GM23338 (cell line): ENCODE results near the gene EPC1. TPM values are rescaled to one million over a fixed set of nuclear protein-coding genes. Genes with fewer than 3 reads are reported as not detected.

Experiments
- ATAC-seq: fragments of 200-7000 bp; cut with Tn5 transposase; 3 replicates; pipeline ENCODE4 v1.9.1; 2020
- DNase-seq: peaks from one replicate; pipeline ENCODE4 v3.0.0-alpha.2; 2015; ENCODE audit warnings: low spot score
- H2AFZ ChIP-seq: fragments of 200-600 bp; sonication (generic); 2 replicates; pipeline ENCODE4 v1.8.0; 2016; ENCODE audit warnings: antibody characterized with exemption, mild to moderate bottlenecking, moderate library complexity
- H3F3A ChIP-seq: fragments of 200-600 bp; sonication (generic); replicated peaks from 2 replicates; pipeline ENCODE4 v1.8.0; 2017; ENCODE audit warnings: antibody characterized with exemption, mixed run types, low read depth
- H3K27ac ChIP-seq: fragments of 200-600 bp; sonication (generic); 2 replicates; pipeline ENCODE4 v1.6.1; 2016; ENCODE audit warnings: low read depth
- H3K27me3 ChIP-seq: fragments of 200-600 bp; sonication (generic); 2 replicates; pipeline ENCODE4 v1.8.0; 2016; ENCODE audit warnings: mild to moderate bottlenecking, mixed run types, moderate library complexity; ENCODE audit not compliant: insufficient read depth
- H3K36me3 ChIP-seq: fragments of 200-600 bp; sonication (generic); 2 replicates; pipeline ENCODE4 v1.8.0; 2016; ENCODE audit warnings: mild to moderate bottlenecking; ENCODE audit not compliant: insufficient read depth
- H3K4me1 ChIP-seq: fragments of 200-600 bp; sonication (generic); 2 replicates; pipeline ENCODE4 v1.8.0; 2016; ENCODE audit warnings: mild to moderate bottlenecking, moderate library complexity; ENCODE audit not compliant: insufficient read depth
- H3K4me2 ChIP-seq: fragments of 200-600 bp; sonication (generic); 2 replicates; pipeline ENCODE4 v1.7.1; 2017; ENCODE audit warnings: mixed run types
- H3K4me3 ChIP-seq: fragments of 200-600 bp; sonication (generic); 2 replicates; pipeline ENCODE4 v1.6.1; 2016; ENCODE audit warnings: mixed run types
- H3K79me2 ChIP-seq: fragments of 200-600 bp; sonication (generic); replicated peaks from 2 replicates; pipeline ENCODE4 v1.8.0; 2017; ENCODE audit warnings: mild to moderate bottlenecking; ENCODE audit not compliant: insufficient read depth
- H3K9me2 ChIP-seq: fragments of 200-600 bp; sonication (generic); 2 replicates; pipeline ENCODE4 v1.8.0; 2017; ENCODE audit not compliant: insufficient read depth
- H4K20me1 ChIP-seq: fragments of 200-600 bp; sonication (generic); replicated peaks from 2 replicates; pipeline ENCODE4 v1.8.0; 2017; ENCODE audit warnings: mild to moderate bottlenecking; ENCODE audit not compliant: insufficient read depth
- H3K27ac Mint-ChIP-seq: 2 replicates; pipeline ENCODE4 v1.8.0; 2020; ENCODE audit warnings: inconsistent platforms, mild to moderate bottlenecking, moderate library complexity, mixed read lengths
- H3K27me3 Mint-ChIP-seq: 3 replicates; pipeline ENCODE4 v1.8.0; 2022; ENCODE audit warnings: low read depth, mild to moderate bottlenecking, moderate library complexity, mixed read lengths, inconsistent platforms; ENCODE audit not compliant: insufficient read depth, poor library complexity
- H3K36me3 Mint-ChIP-seq: 3 replicates; pipeline ENCODE4 v1.8.0; 2021; ENCODE audit warnings: low read depth, mild to moderate bottlenecking, inconsistent platforms, moderate library complexity, mixed read lengths
- H3K4me1 Mint-ChIP-seq: 3 replicates; pipeline ENCODE4 v1.8.0; 2020; ENCODE audit warnings: mild to moderate bottlenecking, inconsistent platforms, mixed read lengths
- H3K4me3 Mint-ChIP-seq: 3 replicates; pipeline ENCODE4 v1.8.0; 2021; ENCODE audit warnings: moderate library complexity, mild to moderate bottlenecking, inconsistent platforms, mixed read lengths
- H3K9me3 Mint-ChIP-seq: 3 replicates; pipeline ENCODE4 v1.8.0; 2020; ENCODE audit warnings: moderate library complexity, mild to moderate bottlenecking, inconsistent platforms, mixed read lengths
- CREB1 ChIP-seq: fragments of 250-450 bp; sonication (Bioruptor Pico); IDR thresholded peaks from 2 replicates; pipeline ENCODE4 v1.5.0; 2020; ENCODE audit warnings: low read depth, mild to moderate bottlenecking, moderate library complexity
- ETS1 ChIP-seq: IDR thresholded peaks from 2 replicates; pipeline ENCODE4 v1.6.1; 2016; ENCODE audit warnings: antibody characterized with exemption
- EZH2 ChIP-seq: fragments of 200-600 bp; sonication (generic); IDR thresholded peaks from one replicate; pipeline ENCODE4 v1.8.0; 2017; ENCODE audit warnings: antibody characterized with exemption, mild to moderate bottlenecking, low read depth; ENCODE audit not compliant: unreplicated experiment
- EZH2phosphoT487 ChIP-seq: fragments of 200-600 bp; sonication (generic); IDR thresholded peaks from one replicate; pipeline ENCODE4 v1.8.1; 2018; ENCODE audit warnings: antibody characterized with exemption; ENCODE audit not compliant: unreplicated experiment
- JUNB ChIP-seq: IDR thresholded peaks from one replicate; pipeline ENCODE4 v1.6.1; 2016; ENCODE audit warnings: antibody characterized with exemption; ENCODE audit not compliant: unreplicated experiment
- POLR2AphosphoS5 ChIP-seq: IDR thresholded peaks from 2 replicates; pipeline ENCODE4 v1.6.1; 2016; ENCODE audit warnings: antibody characterized with exemption, low read depth
- REST ChIP-seq: IDR thresholded peaks from one replicate; pipeline ENCODE4 v1.6.1; 2018; ENCODE audit warnings: antibody characterized with exemption; ENCODE audit not compliant: unreplicated experiment
- STAT1 ChIP-seq: IDR thresholded peaks from one replicate; pipeline ENCODE4 v1.6.1; 2016; ENCODE audit warnings: antibody characterized with exemption; ENCODE audit not compliant: unreplicated experiment
- ZNF114 ChIP-seq: fragments of 250-450 bp; sonication (Bioruptor Pico); IDR thresholded peaks from 2 replicates; pipeline ENCODE4 v1.5.0; 2020; ENCODE audit warnings: mild to moderate bottlenecking, moderate library complexity
- ZNF331 ChIP-seq: fragments of 250-450 bp; sonication (Bioruptor Pico); IDR thresholded peaks from 2 replicates; pipeline ENCODE4 v1.5.0; 2020; ENCODE audit warnings: low read depth, mild to moderate bottlenecking, moderate library complexity
- polyA plus RNA-seq: library from polyadenylated mRNA; unstranded; fragments of >200 nt; fragmentation: Nextera tagmentation; extraction: Ambion mirVana; gene quantifications from 2 replicates; pipeline ENCODE4 v1.2.1, GENCODE V29; 2016
- total RNA-seq: library from RNA; depleted of rRNA; stranded (reverse); fragments of >200 nt; shearing (Covaris generic); gene quantifications from 2 replicates; pipeline ENCODE4 v1.2.3, GENCODE V29; 2014
- TF ChIP-seq, protein P1 (sequence below), 2 experiments: fragments of 200-600 bp in 1 of 2; sonication (generic) in 1 of 2; conservative IDR thresholded peaks; 2 replicates each; pipeline versions ENCODE4 v1.5.1 to v1.6.1; 2016 to 2017; ENCODE audit warnings: antibody characterized with exemption in 2 of 2, low read depth in 2 of 2, mild to moderate bottlenecking in 2 of 2, moderate library complexity in 1 of 2

The EPC1 gene
- total and polyA plus RNA-seq, 2 experiments from 2014 or later, result 24.1 to 25.9 TPM

- Histone ChIP-seq H3K27ac (no peak overlapping the region), H3K4me1 (peaks cover 23% of the 10 kb centered on the region), H3K27me3 (no peaks in the 10 kb centered on the region), H3F3A (no peaks in the 10 kb centered on the region), H4K20me1 (peaks cover 54% of the 10 kb centered on the region), H3K4me2 (no peak overlapping the region), H3K36me3 (no peaks in the 10 kb centered on the region), H3K4me3 (no peak overlapping the region), H2AFZ (no peak overlapping the region), H3K9me2 (no peaks in the 10 kb centered on the region), H3K79me2 (peaks cover 100% of the 10 kb centered on the region)
- Mint-ChIP-seq H3K27me3 (no peaks in the 10 kb centered on the region), H3K4me1 (peaks cover 29% of the 10 kb centered on the region), H3K36me3 (peaks cover 20% of the 10 kb centered on the region; the same call in 2 of the 3 replicates), H3K27ac (no peak overlapping the region), H3K9me3 (no peaks in the 10 kb centered on the region), H3K4me3 (no peak overlapping the region)
- TF ChIP-seq ZNF114 (CRISPR knock-in tag) (no peak), EZH2phosphoT487 (no peak), EZH2 (no peak), STAT1 (no peak), CREB1 (CRISPR knock-in tag) (no peak), JUNB (no peak)
- TF ChIP-seq, protein P1, sequence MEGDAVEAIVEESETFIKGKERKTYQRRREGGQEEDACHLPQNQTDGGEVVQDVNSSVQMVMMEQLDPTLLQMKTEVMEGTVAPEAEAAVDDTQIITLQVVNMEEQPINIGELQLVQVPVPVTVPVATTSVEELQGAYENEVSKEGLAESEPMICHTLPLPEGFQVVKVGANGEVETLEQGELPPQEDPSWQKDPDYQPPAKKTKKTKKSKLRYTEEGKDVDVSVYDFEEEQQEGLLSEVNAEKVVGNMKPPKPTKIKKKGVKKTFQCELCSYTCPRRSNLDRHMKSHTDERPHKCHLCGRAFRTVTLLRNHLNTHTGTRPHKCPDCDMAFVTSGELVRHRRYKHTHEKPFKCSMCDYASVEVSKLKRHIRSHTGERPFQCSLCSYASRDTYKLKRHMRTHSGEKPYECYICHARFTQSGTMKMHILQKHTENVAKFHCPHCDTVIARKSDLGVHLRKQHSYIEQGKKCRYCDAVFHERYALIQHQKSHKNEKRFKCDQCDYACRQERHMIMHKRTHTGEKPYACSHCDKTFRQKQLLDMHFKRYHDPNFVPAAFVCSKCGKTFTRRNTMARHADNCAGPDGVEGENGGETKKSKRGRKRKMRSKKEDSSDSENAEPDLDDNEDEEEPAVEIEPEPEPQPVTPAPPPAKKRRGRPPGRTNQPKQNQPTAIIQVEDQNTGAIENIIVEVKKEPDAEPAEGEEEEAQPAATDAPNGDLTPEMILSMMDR (conservative IDR thresholded peaks at IDR 0.05; ENCODE audit: low read depth in 2 of 2), result no peak
- ATAC-seq (no peak), DNase-seq (no peak)
These were observed 23.9 kb downstream of the EPC1 start for GRCh38 chr10:32323051-32323450.

DNA sequence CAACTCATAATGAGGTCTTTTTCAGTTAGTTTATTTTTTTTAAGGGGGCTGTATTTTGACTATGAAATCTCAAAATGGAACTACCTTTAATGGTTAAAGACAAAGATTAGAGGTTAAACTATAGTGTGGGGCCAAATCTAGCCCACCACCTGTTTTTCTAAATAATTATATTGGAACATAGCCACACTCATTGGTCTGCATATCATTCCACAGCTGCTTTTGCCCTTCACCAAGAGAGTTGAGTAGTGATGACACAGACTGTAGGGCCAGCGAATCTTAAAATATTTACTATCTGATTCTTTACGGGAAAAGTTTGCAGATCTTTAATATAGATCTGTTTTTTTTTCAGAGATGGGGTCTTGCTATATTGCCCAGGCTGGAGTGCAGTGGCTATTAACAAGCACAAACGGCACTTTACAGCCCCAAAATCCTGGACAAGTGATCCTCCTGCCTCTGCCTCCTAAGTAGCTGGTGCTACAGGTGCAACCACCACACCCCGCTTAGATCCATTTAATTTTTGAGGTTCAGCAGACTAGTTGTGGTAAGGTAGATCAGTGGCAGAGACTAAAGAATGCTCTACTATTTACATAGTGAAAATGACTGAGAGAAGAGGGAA lies 25.8 kb downstream of the EPC1 start:
- Mint-ChIP-seq H3K4me1 (peaks cover 22% of the 10 kb centered on the region), H3K27me3 (no peaks in the 10 kb centered on the region), H3K36me3 (peaks cover 20% of the 10 kb centered on the region; the same call in 2 of the 3 replicates), H3K27ac (no peak overlapping the region), H3K9me3 (no peaks in the 10 kb centered on the region), H3K4me3 (no peak overlapping the region)
- DNase-seq (no peak), ATAC-seq (no peak)
- Histone ChIP-seq H4K20me1 (peaks cover 49% of the 10 kb centered on the region), H3K9me2 (no peaks in the 10 kb centered on the region), H3K36me3 (no peaks in the 10 kb centered on the region), H3F3A (no peaks in the 10 kb centered on the region), H3K79me2 (peaks cover 100% of the 10 kb centered on the region), H2AFZ (no peak overlapping the region), H3K27me3 (no peaks in the 10 kb centered on the region), H3K4me3 (no peak overlapping the region), H3K4me1 (peaks cover 12% of the 10 kb centered on the region), H3K4me2 (no peak overlapping the region), H3K27ac (no peak overlapping the region)
- TF ChIP-seq EZH2phosphoT487 (no peak), POLR2AphosphoS5 (no peak), ETS1 (no peak), STAT1 (no peak), EZH2 (no peak), ZNF331 (no peak), CREB1 (CRISPR knock-in tag) (no peak), REST (no peak)
